GM21786 (cell line): ENCODE data around the gene COL18A1.
"Not testable (repeated sequence)": the region's sequence is repeated elsewhere in the genome, so short reads cannot be mapped to it uniquely, and the experiment has no call there.

Experiments
- ATAC-seq: cut with Tn5 transposase; IDR thresholded peaks from one replicate; pipeline ENCODE4 v1.9.1; 2021; ENCODE audit not compliant: unreplicated experiment

The COL18A1 gene

DNA sequence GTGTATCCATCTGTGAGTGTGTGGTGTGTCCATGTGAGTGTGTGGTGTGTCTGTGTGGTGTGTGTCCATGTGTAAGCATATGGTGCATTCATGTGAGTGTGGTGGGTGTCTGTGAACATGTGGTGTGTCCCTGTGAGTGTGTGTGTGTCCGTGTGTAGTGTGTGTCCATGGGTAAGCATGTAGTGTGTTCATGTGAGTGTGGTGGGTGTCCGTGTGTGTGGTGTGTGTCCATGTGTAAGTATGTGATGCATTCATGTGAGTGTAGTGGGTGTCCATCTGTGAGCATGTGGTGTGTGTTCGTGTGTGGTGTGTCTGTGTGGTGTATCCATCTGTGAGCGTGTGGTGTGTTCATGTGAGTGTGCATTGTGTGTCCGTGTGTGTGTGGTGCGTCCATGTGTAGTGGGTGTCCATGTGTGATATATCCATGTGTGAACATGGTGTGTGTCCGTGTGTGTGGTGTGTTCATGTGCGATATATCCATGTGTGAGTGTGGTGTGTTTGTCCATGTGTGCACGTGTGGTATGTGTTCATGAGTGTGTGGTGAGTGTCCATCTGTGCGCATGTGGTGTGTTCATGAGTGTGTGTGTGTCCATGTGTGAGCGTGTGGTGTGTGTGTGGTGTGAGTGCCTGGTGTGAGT is 124.9 kb downstream of the COL18A1 start:
- ATAC-seq = no peak

DNA sequence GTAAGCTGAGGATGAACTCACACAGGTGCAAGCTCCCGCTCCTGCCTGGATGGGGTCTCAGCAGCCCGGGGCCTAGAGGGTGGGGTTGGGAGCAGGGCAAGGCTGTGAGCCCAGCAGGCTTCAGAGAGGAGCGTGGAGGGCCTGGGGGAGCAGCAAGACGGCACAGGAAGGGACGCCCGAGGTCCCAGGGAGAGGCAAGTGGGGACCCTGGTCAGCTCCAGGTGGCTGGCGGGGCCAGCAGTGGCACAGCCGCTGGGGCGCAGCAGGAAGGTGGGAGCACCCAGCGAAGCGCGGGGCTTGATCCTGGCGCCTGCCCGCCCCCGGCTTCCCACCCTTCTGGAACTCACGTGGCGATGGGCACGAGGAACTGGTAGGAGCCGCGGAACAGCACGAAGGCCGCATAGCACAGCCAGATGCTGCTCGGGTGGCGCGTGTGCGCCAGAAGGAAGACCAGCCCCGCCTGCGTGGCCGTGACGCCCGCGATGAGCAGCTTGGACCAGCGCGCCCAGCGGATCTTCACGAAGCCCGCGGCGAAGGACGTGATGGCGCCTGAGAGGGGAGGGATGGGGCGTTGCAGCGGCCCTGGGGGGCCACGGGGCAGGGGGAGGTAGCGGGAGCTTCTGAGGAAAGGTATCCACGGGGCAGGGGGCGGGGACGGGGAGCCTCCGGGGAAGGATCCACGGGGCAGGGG is 125.6 kb downstream of the COL18A1 start:
- no peak for ATAC-seq

DNA sequence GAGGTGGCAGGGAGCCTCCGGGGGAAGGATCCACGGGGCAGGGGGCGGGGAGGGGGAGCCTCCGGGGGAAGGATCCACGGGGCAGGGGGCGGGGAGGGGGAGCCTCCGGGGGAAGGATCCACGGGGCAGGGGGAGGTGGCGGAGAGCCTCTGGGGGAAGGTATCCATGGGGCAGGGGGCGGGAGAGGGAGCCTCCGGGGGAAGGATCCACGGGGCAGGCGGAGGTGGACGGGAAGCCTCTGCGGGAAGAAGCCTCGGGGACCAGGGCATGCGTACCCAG is 126.1 kb downstream of the COL18A1 start:
- not testable (repeated sequence) for ATAC-seq

DNA sequence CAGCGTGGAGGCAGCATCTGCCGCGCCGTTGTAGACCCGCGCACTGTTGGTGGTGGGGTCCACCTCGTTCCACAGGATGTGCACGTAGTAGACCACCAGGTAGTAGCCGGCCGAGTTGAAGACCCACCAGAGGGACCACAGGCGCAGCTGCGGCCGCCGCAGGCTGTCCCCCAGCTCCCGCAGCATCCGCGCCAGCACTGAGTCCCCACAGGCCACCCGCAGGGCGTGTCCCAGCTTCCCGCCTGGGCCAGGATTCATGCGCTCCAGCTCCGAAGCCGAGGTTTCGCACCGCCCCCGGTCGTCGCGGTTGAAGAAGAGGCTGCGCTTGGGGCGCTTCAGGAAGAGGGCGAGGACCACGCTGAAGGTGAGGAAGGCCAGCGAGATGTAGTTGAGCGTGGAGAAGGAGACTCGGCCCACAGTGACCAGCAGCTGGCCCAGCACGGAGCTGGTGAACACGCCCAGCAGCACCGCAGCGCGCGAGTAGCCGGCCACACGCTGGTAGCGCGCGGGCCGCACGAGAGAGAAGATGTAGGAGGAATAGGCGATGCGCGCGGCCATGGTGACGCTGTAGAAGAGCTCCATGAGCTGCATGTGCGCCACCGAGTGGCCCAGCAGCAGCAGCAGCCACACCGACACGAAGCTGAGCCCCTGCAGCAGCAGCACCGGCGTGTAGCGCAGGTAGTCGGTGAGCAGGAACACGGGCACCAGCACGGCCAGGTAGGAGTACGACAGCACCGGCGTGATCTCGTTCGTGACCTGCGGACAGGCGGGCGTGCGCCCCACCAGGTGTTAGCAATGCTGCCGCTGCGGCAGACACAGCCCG is 126.6 kb downstream of the COL18A1 start:
- ATAC-seq = no peak

DNA sequence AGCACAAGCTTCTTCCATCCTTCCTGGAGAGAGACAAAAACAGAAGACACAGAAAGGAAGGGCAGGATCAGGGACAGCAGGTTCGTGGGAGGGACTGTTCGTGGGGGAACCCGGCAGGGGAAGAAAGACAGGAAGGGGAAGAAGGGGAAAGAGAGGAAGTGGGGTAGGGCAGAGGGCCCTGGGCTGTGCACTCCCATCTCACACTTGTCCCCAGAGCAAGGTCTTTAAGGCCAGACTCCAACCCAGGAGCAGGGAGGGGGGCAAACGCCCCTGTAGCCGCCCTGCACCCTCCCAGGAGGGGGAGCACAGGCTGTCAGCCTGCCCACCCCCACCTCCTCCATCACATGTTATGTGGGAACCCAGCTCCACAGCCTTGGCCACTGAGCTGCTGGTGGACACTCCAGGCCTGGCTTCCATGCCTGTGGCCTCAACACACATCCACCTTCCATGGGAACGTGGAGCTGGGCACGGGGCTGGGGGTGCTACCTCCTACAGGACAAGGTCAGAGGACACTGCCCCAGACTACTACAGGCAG is 127.9 kb downstream of the COL18A1 start:
- no peak for ATAC-seq

DNA sequence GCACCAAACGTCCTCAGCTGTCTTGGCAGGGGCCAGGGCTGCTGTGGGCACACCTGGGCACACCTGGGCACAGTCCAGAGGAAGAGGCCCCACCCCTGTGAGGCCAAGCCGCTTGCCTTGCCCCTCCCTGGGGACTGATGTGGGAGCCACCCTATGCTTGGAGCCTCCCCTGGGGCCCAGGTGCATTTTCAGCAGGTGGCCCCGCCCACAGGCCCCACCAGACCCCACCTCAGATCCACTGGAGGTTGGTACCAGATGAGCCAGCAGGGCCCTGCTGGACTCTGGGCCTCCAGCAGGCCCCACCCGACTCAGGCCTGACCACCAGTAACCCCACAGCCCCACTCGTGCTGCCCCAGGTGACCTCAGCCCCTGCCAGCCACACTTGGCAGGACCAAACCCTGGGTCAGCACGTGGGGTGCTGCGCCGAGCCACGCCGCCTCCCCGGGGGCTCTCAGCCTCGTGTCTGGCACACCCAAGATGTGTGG is 128.4 kb downstream of the COL18A1 start:
- ATAC-seq = no peak

DNA sequence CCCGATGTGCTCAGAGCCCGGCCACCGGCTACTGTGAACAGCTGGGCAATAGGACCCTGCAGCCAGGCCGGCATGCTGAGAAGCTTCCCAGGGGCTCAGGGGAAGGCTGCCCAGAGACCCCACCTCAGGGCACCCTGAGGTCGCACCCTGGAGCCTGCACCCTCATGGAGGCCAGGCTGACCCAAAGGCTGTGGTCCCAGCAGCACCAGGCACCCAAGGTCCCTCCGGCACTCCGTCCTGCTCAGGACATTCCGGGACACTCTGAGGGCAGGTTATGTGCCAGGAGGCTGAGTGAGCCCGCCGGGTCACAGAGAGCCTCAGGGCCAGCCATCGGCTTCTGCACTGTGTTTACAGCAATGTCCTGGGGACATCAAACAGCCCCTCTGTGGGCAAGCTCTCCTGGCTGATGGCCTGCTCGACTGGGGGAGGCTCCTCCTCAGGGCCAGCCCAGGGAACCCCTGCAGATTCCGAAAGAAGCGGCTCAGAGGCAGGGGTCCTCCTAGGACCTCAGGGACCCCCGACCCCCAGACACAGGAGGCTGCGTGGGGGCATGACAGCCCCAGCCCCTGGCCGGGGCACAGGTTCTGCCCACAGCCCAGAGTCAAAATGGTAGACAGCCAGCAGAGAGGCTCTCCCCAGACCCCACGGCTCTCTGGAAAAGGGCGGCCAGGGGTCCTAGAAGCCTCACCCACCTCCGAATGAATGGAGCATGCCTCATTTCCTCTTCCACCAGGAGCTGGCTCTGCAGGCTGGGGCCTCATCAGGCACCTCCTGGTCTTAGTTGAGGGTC is 129.1 kb downstream of the COL18A1 start:
- ATAC-seq = no peak

DNA sequence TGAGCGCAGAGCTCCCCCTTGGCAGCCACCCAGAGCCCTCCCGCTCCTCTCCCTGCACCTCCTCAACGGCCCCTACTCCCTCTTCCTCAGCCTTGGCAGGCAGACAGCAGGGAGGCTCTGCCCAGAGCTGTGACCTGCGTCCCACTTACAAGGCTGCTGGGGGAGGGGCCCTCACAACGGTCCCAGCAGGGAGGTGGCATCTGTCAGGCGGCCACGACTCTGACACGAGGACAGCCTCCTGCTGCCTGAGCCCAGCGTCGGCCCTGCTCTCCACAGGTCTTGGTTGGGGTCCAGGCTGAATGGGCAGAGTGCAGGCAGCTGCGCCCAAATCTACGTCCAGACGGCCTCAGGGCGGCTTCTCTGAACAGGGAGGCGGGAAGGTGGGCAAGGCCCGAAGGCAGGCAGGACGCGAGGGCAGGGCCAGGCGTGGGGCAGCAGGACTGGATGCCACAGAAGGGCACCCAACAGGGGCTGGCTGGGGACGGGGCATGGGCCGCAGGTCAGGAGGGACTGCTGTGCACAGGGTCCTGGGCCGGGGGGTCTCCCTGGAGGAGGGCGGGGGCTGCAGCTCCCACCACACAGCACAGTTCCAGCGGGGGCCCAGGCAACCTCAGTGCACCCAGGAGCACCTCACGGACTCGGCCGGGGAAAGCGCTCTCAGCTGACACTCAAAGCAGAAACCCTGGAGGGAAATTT is 129.8 kb downstream of the COL18A1 start:
- no peak for ATAC-seq

DNA sequence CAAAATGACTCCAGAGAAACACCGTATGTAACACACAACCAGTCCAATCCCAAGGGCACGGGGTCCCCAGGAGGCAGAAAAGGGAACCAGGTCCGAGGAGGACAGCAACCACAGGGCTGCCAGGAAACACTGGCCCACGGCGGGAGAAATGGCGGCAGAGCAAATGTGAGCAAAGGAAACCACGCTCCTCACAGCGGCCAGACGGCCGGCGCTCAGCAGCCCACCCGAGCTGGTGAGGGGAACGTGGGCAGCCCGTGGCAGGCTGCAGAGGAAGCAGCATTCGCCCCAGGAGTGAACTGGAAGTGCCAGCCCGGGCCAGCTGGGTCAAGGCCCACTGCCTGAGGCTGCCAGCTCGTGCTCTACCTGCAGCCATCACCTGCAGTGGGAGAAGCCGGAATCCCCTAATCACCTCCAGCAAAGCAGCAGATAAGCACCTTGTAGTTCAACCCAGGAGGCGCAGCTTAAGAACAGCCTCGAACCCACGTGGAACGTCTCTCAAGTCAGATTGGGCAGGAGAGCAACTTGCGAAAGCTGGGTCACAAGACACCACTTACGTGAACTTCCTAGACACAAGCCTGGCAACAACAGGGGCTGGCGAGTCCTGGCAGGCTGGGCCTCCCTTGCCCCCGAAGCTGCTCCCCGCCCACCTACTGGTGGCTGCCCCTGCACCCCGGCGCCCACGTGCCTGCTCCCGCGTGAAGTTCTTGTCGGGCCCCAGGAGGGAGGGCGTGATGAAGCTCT is 130.5 kb downstream of the COL18A1 start:
- no peak for ATAC-seq

DNA sequence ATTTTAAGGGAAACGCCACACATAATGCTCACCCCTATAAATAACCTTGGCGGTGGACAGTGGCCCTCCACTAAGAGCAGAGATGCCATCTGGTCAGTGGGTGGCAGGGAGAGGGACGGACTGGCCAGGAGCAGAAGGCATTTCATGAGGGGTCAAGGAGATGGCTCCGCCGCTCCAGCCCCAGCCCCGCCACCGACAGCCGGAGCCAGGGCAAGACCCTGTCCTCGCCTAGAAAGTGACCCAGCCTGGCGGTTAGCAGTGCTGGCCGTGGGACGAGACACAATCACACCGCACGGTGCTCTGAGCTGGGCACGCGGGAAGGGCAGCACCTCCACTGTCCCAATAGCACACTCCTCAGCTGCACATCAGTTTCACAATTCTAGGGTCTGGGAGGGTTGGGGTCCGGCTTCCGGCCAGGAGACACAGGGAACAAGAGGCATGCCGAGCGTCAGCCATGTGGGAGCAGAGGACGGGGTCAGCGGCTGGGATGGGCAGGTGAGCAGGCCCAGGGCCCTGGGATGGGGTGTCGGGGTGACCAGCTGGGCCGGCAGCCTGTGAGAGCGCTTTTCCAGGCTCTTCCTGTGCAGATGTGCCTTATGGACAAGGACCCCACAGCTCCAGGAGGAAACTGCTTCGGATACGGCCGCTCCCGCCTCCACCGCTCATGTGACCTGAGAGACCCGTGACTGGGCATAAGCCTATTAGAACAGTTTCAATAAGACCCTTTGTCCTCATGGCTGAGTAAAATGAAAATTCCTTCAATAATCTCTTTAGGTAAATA is 131.5 kb downstream of the COL18A1 start:
- no peak for ATAC-seq

DNA sequence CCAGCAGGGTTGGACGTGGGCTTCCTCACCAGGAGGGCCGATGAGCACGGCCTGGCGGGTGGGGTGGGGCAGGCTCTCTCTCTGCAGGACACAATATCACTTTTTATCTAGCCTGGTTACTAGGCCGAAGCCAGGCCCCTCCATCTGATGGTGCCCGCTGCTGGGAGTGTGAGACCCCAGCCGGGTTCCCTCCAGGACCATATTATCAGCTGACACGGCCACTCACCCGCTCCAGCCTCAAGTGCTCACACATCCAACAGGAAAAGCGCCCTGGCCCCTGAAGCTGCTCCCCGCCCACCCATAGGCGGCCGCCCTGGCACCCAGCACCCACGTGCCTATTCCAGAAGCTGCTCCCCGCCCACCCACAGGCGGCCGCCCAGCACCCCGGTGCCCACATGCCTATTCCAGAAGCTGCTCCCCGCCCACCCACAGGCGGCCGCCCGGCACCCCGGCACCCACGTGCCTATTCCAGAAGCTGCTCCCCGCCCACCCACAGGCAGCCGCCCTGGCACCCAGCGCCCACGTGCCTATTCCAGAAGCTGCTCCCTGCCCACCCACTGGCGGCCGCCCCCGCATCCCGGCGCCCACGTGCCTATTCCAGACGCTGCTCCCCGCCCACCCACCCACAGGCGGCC is 132.3 kb downstream of the COL18A1 start:
- ATAC-seq = no peak

DNA sequence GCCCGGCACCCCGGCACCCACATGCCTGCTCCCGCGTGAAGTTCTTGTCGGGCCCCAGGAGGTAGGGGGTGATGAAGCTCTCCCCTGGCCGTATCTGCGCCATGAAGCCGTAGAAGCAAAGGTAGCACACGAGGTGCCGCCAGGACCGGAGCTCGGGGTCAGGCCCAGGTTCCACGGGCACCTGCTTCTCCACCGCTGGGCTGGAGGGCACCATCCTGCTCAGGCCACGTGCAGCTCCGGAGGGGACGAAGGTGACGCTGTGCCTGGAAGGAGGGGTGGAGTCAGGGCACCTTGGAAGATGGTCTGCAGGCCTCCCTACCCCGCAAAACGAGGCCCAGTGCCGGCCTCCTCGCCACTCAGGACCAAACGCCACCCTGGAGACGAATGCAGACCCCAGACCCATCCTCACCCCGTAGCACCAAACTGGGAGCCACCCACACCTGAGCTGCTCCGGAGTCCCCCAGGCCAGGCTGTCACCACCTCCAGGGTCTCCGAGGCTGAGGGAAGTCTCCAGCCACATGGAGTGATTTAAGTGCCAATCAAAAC is 132.9 kb downstream of the COL18A1 start:
- no peak for ATAC-seq

DNA sequence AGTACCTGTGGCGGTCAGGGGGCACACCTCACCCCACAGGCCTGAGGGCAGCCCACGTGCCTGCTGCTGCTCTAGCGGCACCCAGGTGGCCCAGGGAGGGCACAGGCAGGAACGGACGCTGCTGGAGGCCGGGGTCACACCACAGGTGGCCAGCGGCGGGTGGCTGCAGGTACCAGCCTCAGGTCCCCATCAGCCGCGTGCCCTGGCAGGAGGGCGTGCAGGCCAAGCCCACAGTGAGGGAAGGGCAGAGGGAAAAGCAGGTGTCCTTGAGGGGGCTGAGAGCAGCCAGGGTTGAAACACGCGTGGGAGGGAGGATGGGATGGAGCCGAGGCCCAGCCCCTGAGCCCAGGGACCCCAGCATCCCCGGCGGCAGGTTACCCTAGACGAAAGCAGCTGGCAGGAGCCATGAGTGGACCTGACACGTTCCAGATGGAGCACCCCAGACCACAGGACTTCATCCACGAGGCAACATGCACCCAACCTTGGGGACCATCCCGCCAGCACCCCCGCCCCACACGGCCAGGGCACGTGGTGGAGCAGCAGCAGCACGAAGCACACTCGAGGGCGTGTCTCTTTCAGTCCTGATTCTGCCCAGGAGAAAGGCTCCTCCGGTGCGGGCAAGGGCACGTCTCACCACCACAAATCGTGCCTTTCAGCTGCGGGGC is 133.5 kb downstream of the COL18A1 start:
- no peak for ATAC-seq

DNA sequence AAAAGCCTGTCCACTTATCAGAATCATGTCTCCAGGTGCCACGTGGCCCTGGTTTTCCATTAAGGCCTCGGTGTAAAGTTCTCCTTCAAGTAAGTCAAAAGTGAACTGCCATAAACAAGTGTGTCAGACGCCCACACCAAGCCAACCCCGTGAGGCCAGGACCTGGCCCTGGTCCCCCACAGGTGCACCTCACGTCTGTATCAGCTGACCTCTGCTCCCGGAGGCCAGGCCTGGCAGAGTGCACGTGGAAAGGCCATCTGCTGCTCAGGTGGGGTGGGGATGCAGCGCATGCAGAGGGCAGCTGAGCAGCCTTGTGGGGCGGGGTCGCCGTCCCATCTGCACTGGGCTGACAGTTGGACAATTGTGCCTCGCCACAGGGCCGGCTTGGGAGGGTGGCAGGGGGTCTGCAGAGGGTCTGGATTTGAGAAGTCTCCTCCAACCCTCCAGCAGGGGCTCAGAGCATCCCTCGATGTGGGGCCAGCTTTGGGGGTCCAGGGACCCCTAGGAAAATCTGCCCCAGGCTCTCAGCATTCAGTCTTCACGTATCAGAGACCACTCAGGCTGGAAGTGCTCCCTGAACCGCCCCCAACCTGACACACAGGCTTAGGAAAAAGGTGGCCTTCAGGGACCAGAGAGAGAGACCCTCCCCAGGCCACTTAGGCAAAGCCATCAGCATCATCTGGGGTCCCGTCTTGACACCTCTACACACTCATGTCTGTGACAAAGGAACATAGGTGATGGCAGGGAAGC is 134.3 kb downstream of the COL18A1 start:
- ATAC-seq = no peak

DNA sequence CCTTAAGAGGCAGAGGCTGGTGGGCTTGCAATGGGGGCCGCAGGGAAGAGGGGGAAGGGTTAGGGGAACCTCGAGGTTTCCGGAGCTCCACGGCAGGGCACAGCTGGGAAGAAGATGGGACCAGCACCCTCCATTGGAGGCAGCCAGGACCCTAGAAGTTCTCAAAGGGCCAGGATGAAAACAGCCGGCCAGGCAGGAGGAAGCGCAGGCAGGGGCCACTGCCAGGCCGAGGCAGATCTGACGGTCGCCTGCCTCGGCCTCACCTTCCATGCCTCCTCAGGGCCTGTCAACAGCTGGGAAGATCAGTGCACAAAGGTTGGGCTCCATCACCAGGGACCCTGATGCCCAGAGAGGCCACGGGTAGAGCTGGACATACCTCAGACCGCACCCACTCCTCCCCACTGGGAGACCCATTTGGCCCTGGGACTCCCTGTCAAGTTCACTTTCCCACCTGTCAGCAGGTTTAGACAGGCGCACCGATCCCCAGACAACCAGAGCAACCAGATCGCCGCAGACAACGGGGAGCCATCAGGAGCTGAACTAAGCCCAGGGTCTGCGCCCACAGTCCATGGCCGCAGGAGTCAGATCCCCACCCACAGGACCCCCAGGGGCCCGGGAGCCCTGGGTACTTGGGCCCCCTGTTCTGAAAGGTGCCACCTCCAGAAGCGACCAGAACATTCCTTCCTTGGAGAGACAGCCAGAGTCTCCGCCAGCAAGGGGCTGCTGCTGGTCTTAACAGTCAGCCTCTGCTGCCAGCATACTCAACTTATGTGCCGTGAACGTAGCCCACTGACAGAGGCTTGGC is 135.0 kb downstream of the COL18A1 start:
- ATAC-seq = no peak

DNA sequence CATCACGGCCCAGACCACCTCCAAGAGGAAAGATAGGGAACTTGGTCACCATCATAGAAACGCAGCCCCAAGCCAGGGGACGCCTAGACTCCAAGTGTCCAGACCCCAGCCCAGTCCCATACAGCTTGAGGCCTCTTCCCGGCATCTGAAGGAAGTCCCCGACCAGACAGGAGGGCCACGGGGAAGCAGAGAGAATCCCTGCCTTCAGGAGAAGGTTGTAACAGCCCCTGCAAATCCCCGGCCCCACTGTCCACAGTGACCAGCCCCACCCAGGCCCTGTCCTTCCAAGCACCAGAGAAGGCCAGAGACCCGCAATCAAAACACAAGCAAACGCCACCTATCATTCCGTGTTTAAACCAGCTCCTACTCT is 135.6 kb downstream of the COL18A1 start:
- ATAC-seq = no peak
